Lung (tissue), 16 donors: ENCODE results near the gene HBG1. TPM values are rescaled to one million over a fixed set of nuclear protein-coding genes. Genes with fewer than 3 reads are reported as not detected.
"Not testable (repeated sequence)": the region's sequence is repeated elsewhere in the genome, so short reads cannot be mapped to it uniquely, and the experiment has no call there.

Source experiments
- ATAC-seq: fragments of 200-7000 bp; cut with Tn5 transposase; one replicate; pipeline ENCODE4 v1.9.1; 2020; ENCODE audit warnings: moderate number of reproducible peaks; ENCODE audit not compliant: insufficient read depth, low FRiP score
- DNase-seq, 3 donors: peaks; one replicate each; pipeline ENCODE4 v3.0.0-alpha.2; 2013 to 2017
- H3K27ac ChIP-seq, 2 donors: one replicate each; pipeline ENCODE4 v1.5.1; 2013; ENCODE audit warnings: mild to moderate bottlenecking in 2 of 2, moderate library complexity in 2 of 2, control low read depth in 1 of 2, inconsistent platforms in 1 of 2, low read depth in 1 of 2, low read length in 1 of 2
- H3K27me3 ChIP-seq, 3 donors: one replicate each; pipeline ENCODE4 v1.5.1; 2013; ENCODE audit warnings: low read length in 2 of 3; ENCODE audit not compliant: control insufficient read depth in 3 of 3, insufficient read depth in 3 of 3
- H3K36me3 ChIP-seq, 4 donors: one replicate each; pipeline ENCODE4 v1.5.1; 2013; ENCODE audit warnings: low read length in 4 of 4, mild to moderate bottlenecking in 1 of 4, moderate library complexity in 1 of 4; ENCODE audit not compliant: control insufficient read depth in 4 of 4, insufficient read depth in 4 of 4
- H3K4me1 ChIP-seq, 5 donors: one replicate each; pipeline ENCODE4 v1.5.1; 2013; ENCODE audit warnings: low read length in 5 of 5, mild to moderate bottlenecking in 2 of 5, moderate library complexity in 1 of 5; ENCODE audit not compliant: control insufficient read depth in 5 of 5, insufficient read depth in 5 of 5
- H3K4me3 ChIP-seq: one replicate; pipeline ENCODE4 v1.5.1; 2013; ENCODE audit warnings: mild to moderate bottlenecking, control low read depth, moderate library complexity
- H3K9ac ChIP-seq, 2 donors: one replicate each; pipeline ENCODE4 v1.5.1; 2013; ENCODE audit warnings: low read length in 2 of 2, control low read depth in 1 of 2; ENCODE audit not compliant: insufficient read depth in 1 of 2
- H3K9me3 ChIP-seq, 4 donors: one replicate each; pipeline ENCODE4 v1.5.1; 2013; ENCODE audit warnings: low read length in 3 of 4, mild to moderate bottlenecking in 1 of 4, moderate library complexity in 1 of 4; ENCODE audit not compliant: control insufficient read depth in 4 of 4, insufficient read depth in 3 of 4
- CTCF ChIP-seq: IDR thresholded peaks from 2 replicates; pipeline ENCODE4 v1.5.1; 2012; ENCODE audit warnings: mild to moderate bottlenecking; ENCODE audit errors: control extremely low read depth, extremely low read depth
- WGBS, 2 donors: extraction: QIAGEN DNeasy Blood & Tissue Kit; methylation state at CpG; one replicate each; pipeline ENCODE4 v1.1.7; 2013; 5-methylcytosine and 5-hydroxymethylcytosine counted together
- long read RNA-seq, 5 donors: transcript quantifications; one replicate each; lab custom pipeline, GENCODE V29; 2026
- polyA plus RNA-seq, 2 donors: library from polyadenylated mRNA; stranded (reverse); fragments of 200-250 nt; gene quantifications; one replicate each; pipeline ENCODE4 v1.2.1, GENCODE V29; 2013
- total RNA-seq, 2 donors: library from RNA; depleted of rRNA in 1 of 2; stranded (reverse); fragments of >200 nt in 1 of 2; gene quantifications; one replicate each; pipeline ENCODE4 v1.2.1, GENCODE V29; 2014 to 2021
- donor health status: control.
- donor health status: control.
- donor health status: Bipolar disorder and iron deficiency.
- donor health status: healthy.
- donor health status: DM: yes; HTN: yes; CAD: no.

Gene HBG1
- total RNA-seq (10 to 100 TPM in 1 of 2 donors, 1 to 10 TPM in 1; 1.6 to 60.9 TPM), polyA plus RNA-seq (under 1 TPM in 1 of 2 donors, not detected in 1; 0.56 TPM)
- long read RNA-seq, donor 1, transcript HBG1-203 (2 exons, 1,464 nt) = minor isoform, 17 of 1,101 reads
- long read RNA-seq, donor 1, transcript HBG1-201 (3 exons, 779 nt) = major isoform, 613 of 1,101 reads
- long read RNA-seq, donor 1, partial matches to known transcripts = 452 of 1,101 reads
- long read RNA-seq, donor 1, other reads (novel, unspliced or antisense) = 19 of 1,101 reads
- long read RNA-seq, donor 2, transcript HBG1-201 (3 exons, 779 nt) = major isoform, 231 of 401 reads
- long read RNA-seq, donor 2, partial matches to known transcripts = 159 of 401 reads
- long read RNA-seq, donor 2, other reads (novel, unspliced or antisense) = 9 of 401 reads
- long read RNA-seq, donor 3, transcript HBG1-203 (2 exons, 1,464 nt) = minor isoform, 14 of 663 reads
- long read RNA-seq, donor 3, transcript HBG1-201 (3 exons, 779 nt) = major isoform, 353 of 663 reads
- long read RNA-seq, donor 3, partial matches to known transcripts = 275 of 663 reads
- long read RNA-seq, donor 3, other reads (novel, unspliced or antisense) = 21 of 663 reads
- long read RNA-seq, donor 4, transcript HBG1-203 (2 exons, 1,464 nt) = minor isoform, 43 of 2,796 reads
- long read RNA-seq, donor 4, transcript HBG1-201 (3 exons, 779 nt) = major isoform, 1,281 of 2,796 reads
- long read RNA-seq, donor 4, partial matches to known transcripts = 1,390 of 2,796 reads
- long read RNA-seq, donor 4, other reads (novel, unspliced or antisense) = 82 of 2,796 reads
- long read RNA-seq, donor 5, transcript HBG1-203 (2 exons, 1,464 nt) = minor isoform, 34 of 5,484 reads
- long read RNA-seq, donor 5, transcript HBG1-201 (3 exons, 779 nt) = major isoform, 1,254 of 5,484 reads
- long read RNA-seq, donor 5, partial matches to known transcripts = 4,047 of 5,484 reads
- long read RNA-seq, donor 5, other reads (novel, unspliced or antisense) = 147 of 5,484 reads

DNA sequence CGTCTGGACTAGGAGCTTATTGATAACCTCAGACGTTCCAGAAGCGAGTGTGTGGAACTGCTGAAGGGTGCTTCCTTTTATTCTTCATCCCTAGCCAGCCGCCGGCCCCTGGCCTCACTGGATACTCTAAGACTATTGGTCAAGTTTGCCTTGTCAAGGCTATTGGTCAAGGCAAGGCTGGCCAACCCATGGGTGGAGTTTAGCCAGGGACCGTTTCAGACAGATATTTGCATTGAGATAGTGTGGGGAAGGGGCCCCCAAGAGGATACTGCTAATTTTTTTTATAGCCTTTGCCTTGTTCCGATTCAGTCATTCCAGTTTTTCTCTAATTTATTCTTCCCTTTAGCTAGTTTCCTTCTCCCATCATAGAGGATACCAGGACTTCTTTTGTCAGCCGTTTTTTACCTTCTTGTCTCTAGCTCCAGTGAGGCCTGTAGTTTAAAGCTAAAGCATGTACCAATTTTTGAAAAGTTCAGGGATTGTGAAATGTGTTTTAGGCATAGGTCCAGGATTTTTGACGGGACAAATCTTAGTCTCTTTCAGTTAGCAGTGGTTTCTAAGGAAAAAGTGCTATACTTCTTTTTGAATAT lies at the start of gene HBG1:
HBG1 (minus strand) TSS at position 51 of the 590 bp plus-strand sequence. CDS start 53 bp downstream, outside the sequence.
- not testable (repeated sequence) for ATAC-seq, H3K27me3 ChIP-seq, H3K9ac ChIP-seq, H3K36me3 ChIP-seq, H3K4me1 ChIP-seq, H3K4me3 ChIP-seq, H3K27ac ChIP-seq, H3K9me3 ChIP-seq
- peak in 2 of 3 donors; percentile 44 to 47 for DNase-seq
- WGBS, 2 donors = 68% methylated on average over 3 to 4 of the region's 9 CpGs

GRCh38 chr11:5298451-5298850 lies 48.8 kb upstream of the HBG1 start:
- ATAC-seq (no peak), DNase-seq (no peak)
- H3K9me3 ChIP-seq = peaks cover 0 to 2% (median 0%) of the 10 kb centered on the region in 4 donors
- H3K36me3 ChIP-seq = peaks cover 0 to 1% (median 0%) of the 10 kb centered on the region in 4 donors
- no peak overlapping the region for H3K4me3 ChIP-seq
- no peak overlapping the region for H3K27ac ChIP-seq
- H3K9ac ChIP-seq = no peak overlapping the region
- TF ChIP-seq CTCF = no peak
- H3K27me3 ChIP-seq = no peaks in the 10 kb centered on the region
- H3K4me1 ChIP-seq = peaks cover 0 to 6% (median 0%) of the 10 kb centered on the region in 5 donors
- WGBS, 2 donors = 2 to 88% methylated on average over 1 of the region's 1 CpG

DNA sequence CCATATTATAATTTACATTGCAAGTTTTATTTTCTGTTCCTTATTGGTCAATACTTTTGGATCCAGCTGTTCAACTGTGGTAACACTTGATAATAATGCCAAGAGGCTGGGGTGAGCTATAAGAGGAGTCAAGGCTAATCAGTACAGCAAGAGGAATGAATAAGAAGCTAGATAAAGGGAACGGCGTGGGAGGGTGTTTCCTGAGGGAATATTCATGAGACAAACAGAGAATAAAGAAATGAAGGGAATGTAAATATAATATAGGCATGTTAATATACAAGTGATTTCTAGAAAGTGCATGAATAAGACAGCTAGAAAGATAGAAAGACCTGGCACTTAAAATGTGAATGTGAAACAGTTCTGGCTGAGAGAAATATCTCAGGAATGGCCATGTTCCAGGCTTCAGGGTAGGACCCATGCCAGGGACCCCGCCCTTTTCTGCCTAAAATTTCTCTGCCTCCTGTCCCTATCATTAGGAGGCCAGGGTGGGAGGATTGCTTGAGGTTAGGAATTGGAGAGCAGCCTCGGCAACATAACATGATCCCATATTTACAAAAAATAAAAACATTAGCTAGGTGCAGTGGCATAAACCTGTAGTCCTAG lies 48.2 kb upstream of the HBG1 start:
- Histone ChIP-seq H3K4me3 (no peak overlapping the region), H3K4me1 (peaks cover 0 to 6% (median 0%) of the 10 kb centered on the region in 5 donors), H3K9ac (no peak overlapping the region), H3K27me3 (no peaks in the 10 kb centered on the region), H3K9me3 (peaks cover 0 to 2% (median 0%) of the 10 kb centered on the region in 4 donors), H3K36me3 (peaks cover 0 to 1% (median 0%) of the 10 kb centered on the region in 4 donors), H3K27ac (no peak overlapping the region)
- WGBS, 2 donors = 63 to 85% methylated on average over 4 of the region's 4 CpGs
- no peak for ATAC-seq
- no peak for TF ChIP-seq CTCF
- peak in 2 of 3 donors; percentile 27 to 34 for DNase-seq

DNA sequence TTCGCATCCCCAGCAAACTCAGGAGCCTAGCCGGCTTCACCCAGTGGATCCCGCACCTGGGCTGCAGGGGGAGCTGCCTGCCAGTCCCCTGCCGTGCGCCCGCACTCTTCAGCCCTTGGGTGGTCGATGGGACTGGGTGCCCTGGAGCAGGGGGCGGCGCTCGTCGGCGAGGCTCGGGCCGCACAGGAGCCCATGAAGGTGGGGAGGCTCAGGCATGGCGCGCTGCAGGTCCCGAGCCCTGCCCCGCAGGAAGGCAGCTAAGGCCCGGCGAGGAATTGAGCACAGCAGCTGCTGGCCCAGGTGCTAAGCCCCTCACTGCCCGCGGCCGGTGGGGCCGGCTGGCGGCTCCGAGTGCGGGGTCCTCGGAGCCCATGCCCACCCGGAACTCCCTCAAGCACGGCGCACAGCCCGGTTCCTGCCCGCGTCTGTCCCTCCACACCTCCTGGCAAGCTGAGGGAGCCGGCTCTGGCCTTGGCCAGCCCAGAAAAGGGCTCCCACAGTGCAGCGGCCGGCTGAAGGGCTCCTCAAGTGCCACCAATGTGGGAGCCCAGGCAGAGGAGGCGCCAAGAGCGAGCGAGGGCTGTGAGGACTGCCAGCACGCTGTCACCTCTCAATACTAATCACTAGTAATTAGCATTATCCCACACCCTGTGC lies 44.8 kb upstream of the HBG1 start:
- not testable (repeated sequence) for H3K27me3 ChIP-seq, DNase-seq, ATAC-seq, H3K27ac ChIP-seq, H3K4me1 ChIP-seq, H3K4me3 ChIP-seq, H3K36me3 ChIP-seq, H3K9me3 ChIP-seq, H3K9ac ChIP-seq
- WGBS, 2 donors = 92 to 98% methylated on average over 39 to 41 of the region's 41 CpGs
